ENCODE results near the gene PROZ. TPM values are rescaled to one million over a fixed set of nuclear protein-coding genes. Genes with fewer than 3 reads are reported as not detected.

PROZ gene
- total RNA-seq, 1 donor from 2014 or later, result not detected

DNA sequence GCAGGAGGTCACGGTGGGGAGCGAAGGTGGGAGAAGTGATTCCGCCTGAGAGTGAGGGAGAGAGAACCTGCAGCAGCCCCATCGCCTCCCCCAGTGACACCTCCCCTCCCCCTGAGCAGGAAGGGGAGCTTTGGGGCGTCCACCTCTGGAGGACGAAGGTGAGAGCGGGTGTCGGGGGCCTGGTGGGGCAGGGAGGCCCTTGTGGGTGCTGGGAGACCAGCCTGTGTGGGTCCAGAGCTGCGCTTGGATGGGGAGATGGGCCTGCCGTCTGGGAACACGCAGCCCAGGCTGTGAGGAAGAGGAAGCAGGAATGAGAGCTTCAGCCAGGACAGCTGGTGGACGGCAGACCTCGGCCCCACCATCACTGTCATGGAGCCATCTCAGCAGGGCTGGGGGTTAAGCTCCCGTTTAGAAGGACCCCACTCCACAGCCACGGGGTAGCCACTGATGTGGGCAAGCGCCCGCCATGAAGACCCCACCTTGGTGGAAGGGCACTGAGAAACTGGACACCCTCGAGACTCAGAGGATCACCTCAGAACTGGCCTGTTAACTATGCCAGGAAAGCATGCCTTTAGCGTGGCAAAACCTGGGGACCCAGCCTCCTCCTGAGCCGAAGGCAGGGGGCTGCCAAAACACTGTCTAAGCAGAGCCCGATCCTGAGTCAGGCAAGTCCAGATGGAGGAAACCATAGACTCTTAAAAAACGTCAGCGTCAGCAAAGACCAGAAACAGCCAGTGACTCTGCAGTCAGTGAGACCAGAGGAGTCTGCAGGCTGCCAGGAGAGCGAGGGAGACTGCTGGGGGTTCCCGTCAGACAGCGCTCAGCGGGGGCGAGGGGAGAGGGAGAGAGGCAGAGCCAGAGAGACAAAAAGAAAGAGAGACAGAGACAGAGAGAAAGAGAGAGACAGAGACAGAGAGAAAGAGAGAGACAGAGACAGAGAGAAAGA lies 6.4 kb upstream of the PROZ start:
- Mint-ChIP-seq H3K9me3 (ENCODE audit: low read depth) (no peaks in the 10 kb centered on the region), H3K4me3 (ENCODE audit: low read depth) (peak overlapping the region; percentile 31), H3K4me1 (ENCODE audit: low read depth) (peaks cover 9% of the 10 kb centered on the region), H3K27me3 (peaks cover 26% of the 10 kb centered on the region), H3K27ac (peak overlapping the region; percentile 72), H3K36me3 (ENCODE audit: insufficient read depth) (peaks cover under 1% of the 10 kb centered on the region)
- TF ChIP-seq, protein P1, sequence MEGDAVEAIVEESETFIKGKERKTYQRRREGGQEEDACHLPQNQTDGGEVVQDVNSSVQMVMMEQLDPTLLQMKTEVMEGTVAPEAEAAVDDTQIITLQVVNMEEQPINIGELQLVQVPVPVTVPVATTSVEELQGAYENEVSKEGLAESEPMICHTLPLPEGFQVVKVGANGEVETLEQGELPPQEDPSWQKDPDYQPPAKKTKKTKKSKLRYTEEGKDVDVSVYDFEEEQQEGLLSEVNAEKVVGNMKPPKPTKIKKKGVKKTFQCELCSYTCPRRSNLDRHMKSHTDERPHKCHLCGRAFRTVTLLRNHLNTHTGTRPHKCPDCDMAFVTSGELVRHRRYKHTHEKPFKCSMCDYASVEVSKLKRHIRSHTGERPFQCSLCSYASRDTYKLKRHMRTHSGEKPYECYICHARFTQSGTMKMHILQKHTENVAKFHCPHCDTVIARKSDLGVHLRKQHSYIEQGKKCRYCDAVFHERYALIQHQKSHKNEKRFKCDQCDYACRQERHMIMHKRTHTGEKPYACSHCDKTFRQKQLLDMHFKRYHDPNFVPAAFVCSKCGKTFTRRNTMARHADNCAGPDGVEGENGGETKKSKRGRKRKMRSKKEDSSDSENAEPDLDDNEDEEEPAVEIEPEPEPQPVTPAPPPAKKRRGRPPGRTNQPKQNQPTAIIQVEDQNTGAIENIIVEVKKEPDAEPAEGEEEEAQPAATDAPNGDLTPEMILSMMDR (IDR thresholded peaks at IDR 0.05; ENCODE audit: unreplicated experiment), result no peak
- DNase-seq (ENCODE audit: low spot score, unreplicated experiment), result no peak

DNA sequence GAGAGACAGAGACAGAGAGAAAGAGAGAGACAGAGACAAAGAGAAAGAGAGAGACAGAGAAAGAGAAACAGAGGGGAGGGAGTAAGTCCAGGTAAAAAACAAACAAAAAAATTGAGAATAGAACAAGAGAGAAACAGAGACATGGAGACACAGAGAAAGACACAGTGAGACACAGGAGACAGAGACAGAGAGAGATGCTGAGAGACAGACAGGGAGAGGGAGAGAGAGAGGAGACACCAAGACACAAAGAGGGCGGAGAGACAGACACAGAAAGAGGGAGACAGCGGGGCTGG lies 5.8 kb upstream of the PROZ start:
- H3K4me1 Mint-ChIP-seq (ENCODE audit: low read depth), result peaks cover 9% of the 10 kb centered on the region
- TF ChIP-seq, protein P1 (IDR thresholded peaks at IDR 0.05; ENCODE audit: unreplicated experiment), result no peak
- no peaks in the 10 kb centered on the region for H3K36me3 Mint-ChIP-seq (ENCODE audit: insufficient read depth)
- H3K4me3 Mint-ChIP-seq (ENCODE audit: low read depth), result peak overlapping the region; percentile 62
- no peaks in the 10 kb centered on the region for H3K9me3 Mint-ChIP-seq (ENCODE audit: low read depth)
- DNase-seq (ENCODE audit: low spot score, unreplicated experiment), result no peak
- peak overlapping the region; percentile 9 for H3K27ac Mint-ChIP-seq
- peaks cover 31% of the 10 kb centered on the region for H3K27me3 Mint-ChIP-seq

DNA sequence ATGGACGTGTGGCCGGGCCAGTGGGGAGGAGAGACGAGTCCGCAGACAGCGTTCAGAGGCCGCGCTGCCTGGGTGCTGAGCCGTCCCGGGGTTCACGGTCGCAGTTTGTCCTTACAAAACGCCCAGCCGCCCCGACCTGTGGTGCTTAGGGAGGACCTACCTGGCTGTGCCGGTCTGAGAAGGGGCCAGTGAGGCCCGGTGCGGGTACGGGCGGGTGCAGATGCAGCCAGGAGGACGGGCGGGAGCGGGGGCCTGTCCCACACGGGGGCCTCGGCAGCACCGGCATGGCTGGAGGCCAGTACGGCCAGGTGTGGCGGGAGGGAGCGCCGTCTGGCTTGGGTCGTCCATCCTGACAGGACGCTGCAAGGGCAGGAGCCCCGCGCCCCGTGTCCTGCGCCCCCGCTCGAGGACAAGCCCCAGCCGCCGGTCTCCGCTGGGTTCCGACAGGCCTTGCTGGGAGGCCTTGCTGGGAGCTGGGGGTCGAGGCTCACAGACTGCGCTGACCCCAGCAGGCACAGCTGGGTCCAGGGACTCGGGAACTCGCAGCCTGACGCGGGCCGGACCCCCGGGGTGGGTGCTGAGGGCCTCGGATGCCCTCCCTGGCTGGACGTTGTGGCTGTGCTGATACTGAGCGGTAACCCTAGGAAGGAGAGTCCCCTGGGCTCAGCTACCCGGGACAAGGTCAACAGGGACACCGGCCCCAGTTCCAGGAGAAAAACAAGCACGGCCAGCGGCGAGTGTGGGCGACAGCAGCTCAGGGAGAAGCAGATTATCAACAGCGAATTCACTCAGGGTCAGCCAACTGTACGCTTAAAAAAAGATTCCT lies 5.3 kb upstream of the PROZ start:
- TF ChIP-seq, protein P1 (IDR thresholded peaks at IDR 0.05; ENCODE audit: unreplicated experiment), result no peak
- H3K27ac Mint-ChIP-seq, result peak overlapping the region; percentile 92

DNA sequence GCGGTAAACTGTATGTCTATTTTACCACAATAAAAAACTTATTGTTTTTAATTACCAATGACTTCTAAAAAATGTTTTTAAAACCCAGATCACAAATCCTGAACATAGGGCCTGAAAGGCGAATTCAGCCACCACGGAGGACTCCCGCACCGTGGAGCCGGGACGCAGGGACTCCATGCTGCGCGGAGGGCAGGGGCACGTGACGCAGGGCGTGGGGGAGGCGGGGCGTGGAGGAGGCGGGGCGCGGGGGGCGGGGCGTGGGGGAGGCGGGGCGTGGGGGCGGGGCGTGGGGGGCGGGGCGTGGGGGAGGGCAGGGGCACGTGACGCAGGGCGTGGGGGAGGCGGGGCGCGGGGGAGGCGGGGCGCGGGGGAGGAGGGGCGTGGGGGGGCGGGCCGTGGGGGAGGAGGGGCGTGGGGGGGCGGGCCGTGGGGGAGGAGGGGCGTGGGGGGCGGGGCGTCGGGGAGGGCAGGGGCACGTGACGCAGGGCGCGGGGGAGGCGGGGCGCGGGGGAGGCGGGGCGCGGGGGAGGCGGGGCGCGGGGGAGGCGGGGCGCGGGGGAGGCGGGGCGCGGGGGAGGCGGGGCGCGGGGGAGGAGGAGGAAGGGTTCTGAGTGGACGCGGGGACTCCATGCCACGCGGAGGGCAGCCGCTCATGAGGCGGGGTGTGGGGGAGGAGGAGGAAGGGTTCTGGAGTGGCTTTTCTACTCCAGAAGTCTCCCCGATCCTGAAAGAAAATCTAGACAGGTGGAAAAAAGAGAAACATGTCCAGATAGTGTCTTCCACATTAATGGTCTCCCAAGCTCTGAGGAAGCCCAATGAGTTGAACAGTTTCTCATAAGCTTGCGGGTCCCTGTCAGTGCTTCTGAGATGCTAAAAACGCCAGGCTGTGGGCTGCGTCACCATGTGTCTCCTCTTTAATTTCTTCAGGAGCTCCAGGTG lies 4.4 kb upstream of the PROZ start:
- Mint-ChIP-seq H3K36me3 (ENCODE audit: insufficient read depth) (no peaks in the 10 kb centered on the region), H3K27me3 (peaks cover 31% of the 10 kb centered on the region), H3K27ac (peak overlapping the region; percentile 92), H3K4me1 (ENCODE audit: low read depth) (peaks cover 16% of the 10 kb centered on the region), H3K4me3 (ENCODE audit: low read depth) (peak overlapping the region; percentile 71), H3K9me3 (ENCODE audit: low read depth) (no peaks in the 10 kb centered on the region)
- peak; percentile 51 for DNase-seq (ENCODE audit: low spot score, unreplicated experiment)
- TF ChIP-seq, protein P1 (IDR thresholded peaks at IDR 0.05; ENCODE audit: unreplicated experiment), result no peak

More for the DNA sequence above, 5.3 kb upstream of the PROZ start:
- Mint-ChIP-seq H3K36me3 (ENCODE audit: insufficient read depth) (no peaks in the 10 kb centered on the region), H3K27me3 (peaks cover 31% of the 10 kb centered on the region), H3K9me3 (ENCODE audit: low read depth) (no peaks in the 10 kb centered on the region), H3K4me3 (ENCODE audit: low read depth) (peak overlapping the region; percentile 71), H3K4me1 (ENCODE audit: low read depth) (peaks cover 10% of the 10 kb centered on the region)
- peak; percentile 38 for DNase-seq (ENCODE audit: low spot score, unreplicated experiment)
